Stimulated activated CD4-positive, alpha-beta T cell treated with anti-CD3 and anti-CD28 coated beads, Interleukin-15, amount 100 ng/mL, for 48 hours (primary cell): Measurements from ENCODE around the gene ABCB1.

Experiments
- DNase-seq, 2 donors: peaks; one replicate each; pipeline ENCODE4 v3.0.0-alpha.2; 2020; ENCODE audit warnings: low read depth in 2 of 2

Gene ABCB1

GRCh38 chr7:87600130-87601124 is at the start of gene ABCB1:
Gene ABCB1, minus strand, starts transcription at chr7:87600884. Its CDS starts 700 bp downstream, at chr7:87600184.
- peak; percentile 7 to 51 for DNase-seq

GRCh38 chr7:87648316-87648715 is 47.6 kb upstream of the ABCB1 start:
- DNase-seq = no peak

- DNase-seq = no peak
Observed at GRCh38 chr7:87645446-87645845, 44.8 kb upstream of the ABCB1 start.

GRCh38 chr7:87635921-87636320 is 35.2 kb upstream of the ABCB1 start:
- no peak for DNase-seq

GRCh38 chr7:87628780-87629569 is 28.3 kb upstream of the ABCB1 start:
- peak in 1 of 2 donors; percentile 14 for DNase-seq

GRCh38 chr7:87627634-87627994 is 26.9 kb upstream of the ABCB1 start:
- DNase-seq = no peak

- DNase-seq = no peak
Observed at GRCh38 chr7:87625101-87625500, 24.4 kb upstream of the ABCB1 start.

- DNase-seq = no peak
Observed at GRCh38 chr7:87624628-87625027, 23.9 kb upstream of the ABCB1 start.

GRCh38 chr7:87615197-87615596 is 14.5 kb upstream of the ABCB1 start:
- DNase-seq = no peak

- DNase-seq = no peak
Observed at GRCh38 chr7:87609916-87610315, 9.2 kb upstream of the ABCB1 start.

- no peak for DNase-seq
Observed at GRCh38 chr7:87608431-87608830, 7.7 kb upstream of the ABCB1 start.

- no peak for DNase-seq
Observed at GRCh38 chr7:87604264-87604663, 3.6 kb upstream of the ABCB1 start.

GRCh38 chr7:87599336-87599735 is 1.3 kb downstream of the ABCB1 start:
- peak; percentile 18 to 33 for DNase-seq

GRCh38 chr7:87598234-87599009 is 2.3 kb downstream of the ABCB1 start:
- DNase-seq = no peak

- no peak for DNase-seq
Observed at GRCh38 chr7:87596696-87597095, 4.0 kb downstream of the ABCB1 start.

- DNase-seq = no peak
Observed at GRCh38 chr7:87596136-87596535, 4.5 kb downstream of the ABCB1 start.

- no peak for DNase-seq
Observed at GRCh38 chr7:87592300-87592699, 8.4 kb downstream of the ABCB1 start.

- no peak for DNase-seq
Observed at GRCh38 chr7:87591211-87591610, 9.5 kb downstream of the ABCB1 start.

- DNase-seq = no peak
Observed at GRCh38 chr7:87590578-87590977, 10.1 kb downstream of the ABCB1 start.

- no peak for DNase-seq
Observed at GRCh38 chr7:87589631-87590030, 11.1 kb downstream of the ABCB1 start.

- DNase-seq = no peak
Observed at GRCh38 chr7:87581723-87582122, 19.0 kb downstream of the ABCB1 start.

GRCh38 chr7:87580636-87581035 is 20.0 kb downstream of the ABCB1 start:
- DNase-seq = no peak
